Measurements from ENCODE around the gene ITFG1.
"Not testable (repeated sequence)": the region's sequence is repeated elsewhere in the genome, so short reads cannot be mapped to it uniquely, and the experiment has no call there.

Gene ITFG1

GRCh38 chr16:47424846-47425245 is 36.0 kb downstream of the ITFG1 start:
- in situ Hi-C loops (cut with MboI; ENCODE audit: low sequenced_read_pairs), result no loop called here

GRCh38 chr16:47416869-47417268 is 44.0 kb downstream of the ITFG1 start:
- in situ Hi-C loops (cut with MboI; ENCODE audit: low sequenced_read_pairs), result no loop called here

GRCh38 chr16:47413041-47413440 is 47.8 kb downstream of the ITFG1 start:
- in situ Hi-C loops (cut with MboI; ENCODE audit: low sequenced_read_pairs), result no loop called here

GRCh38 chr16:47408491-47408890 is 52.4 kb downstream of the ITFG1 start:
- in situ Hi-C loops (cut with MboI; ENCODE audit: low sequenced_read_pairs), result no loop called here

GRCh38 chr16:47395733-47396498 is 64.9 kb downstream of the ITFG1 start:
- in situ Hi-C loops (cut with MboI; ENCODE audit: low sequenced_read_pairs), result no loop called here

- in situ Hi-C loops (cut with MboI; ENCODE audit: low sequenced_read_pairs), result no loop called here
Measured at GRCh38 chr16:47392081-47392480, 68.8 kb downstream of the ITFG1 start.

- in situ Hi-C loops (cut with MboI; ENCODE audit: low sequenced_read_pairs), result no loop called here
Measured at GRCh38 chr16:47388705-47389104, 72.2 kb downstream of the ITFG1 start.

GRCh38 chr16:47387026-47387734 is 73.7 kb downstream of the ITFG1 start:
- in situ Hi-C loops (cut with MboI; ENCODE audit: low sequenced_read_pairs), result no loop called here

GRCh38 chr16:47386201-47386718 is 74.6 kb downstream of the ITFG1 start:
- in situ Hi-C loops (cut with MboI; ENCODE audit: low sequenced_read_pairs), result no loop called here

GRCh38 chr16:47382362-47382761 is 78.5 kb downstream of the ITFG1 start:
- in situ Hi-C loops (cut with MboI; ENCODE audit: low sequenced_read_pairs), result no loop called here

GRCh38 chr16:47377154-47377553 is 83.7 kb downstream of the ITFG1 start:
- in situ Hi-C loops (cut with MboI; ENCODE audit: low sequenced_read_pairs), result no loop called here

- in situ Hi-C loops (cut with MboI; ENCODE audit: low sequenced_read_pairs), result no loop called here
Measured at GRCh38 chr16:47375423-47375822, 85.4 kb downstream of the ITFG1 start.

- in situ Hi-C loops (cut with MboI; ENCODE audit: low sequenced_read_pairs), result no loop called here
Measured at GRCh38 chr16:47374629-47375028, 86.2 kb downstream of the ITFG1 start.

GRCh38 chr16:47371271-47372014 is 89.4 kb downstream of the ITFG1 start:
- in situ Hi-C loops (cut with MboI; ENCODE audit: low sequenced_read_pairs), result no loop called here

- in situ Hi-C loops (cut with MboI; ENCODE audit: low sequenced_read_pairs), result no loop called here
Measured at GRCh38 chr16:47370536-47370935, 90.3 kb downstream of the ITFG1 start.

GRCh38 chr16:47366228-47366627 is 94.6 kb downstream of the ITFG1 start:
- in situ Hi-C loops (cut with MboI; ENCODE audit: low sequenced_read_pairs), result no loop called here

GRCh38 chr16:47363761-47364160 is 97.1 kb downstream of the ITFG1 start:
- in situ Hi-C loops (cut with MboI; ENCODE audit: low sequenced_read_pairs), result no loop called here

GRCh38 chr16:47359478-47359877 is 101.4 kb downstream of the ITFG1 start:
- in situ Hi-C loops (cut with MboI; ENCODE audit: low sequenced_read_pairs), result no loop called here

GRCh38 chr16:47358816-47359215 is 102.0 kb downstream of the ITFG1 start:
- in situ Hi-C loops (cut with MboI; ENCODE audit: low sequenced_read_pairs), result no loop called here

- in situ Hi-C loops (cut with MboI; ENCODE audit: low sequenced_read_pairs), result not testable (repeated sequence)
Measured at GRCh38 chr16:47349029-47349428, 111.8 kb downstream of the ITFG1 start.

- in situ Hi-C loops (cut with MboI; ENCODE audit: low sequenced_read_pairs), result not testable (repeated sequence)
Measured at GRCh38 chr16:47347021-47347696, 113.7 kb downstream of the ITFG1 start.
